K562 (cell line): Measurements from ENCODE around the gene HERPUD2. TPM values are rescaled to one million over a fixed set of nuclear protein-coding genes. Genes with fewer than 3 reads are reported as not detected.

Experiments
- HEY1 ChIP-seq: fragments of 250-450 bp; sonication (Bioruptor Pico); IDR thresholded peaks from 2 replicates; pipeline ENCODE4 v1.5.0; 2020; ENCODE audit warnings: mild to moderate bottlenecking, moderate library complexity, borderline replicate concordance
- ZNF407 ChIP-seq: fragments of 450-650 bp; IDR thresholded peaks from 2 replicates; pipeline ENCODE4 v1.6.1; 2016; ENCODE audit warnings: low read depth
- ZNF592 ChIP-seq: fragments of 450-650 bp; IDR thresholded peaks from 2 replicates; pipeline ENCODE4 v1.6.1; 2017; ENCODE audit warnings: antibody characterized with exemption, mild to moderate bottlenecking
- polyA plus RNA-seq, 8 experiments: library from polyadenylated mRNA; depleted of rRNA in 4 of 8; stranded (reverse) in 5 of 8; unstranded in 3 of 8; fragments of >200 nt; fragmentation: Nextera tagmentation in 2 of 8; fragmentation: Illumina TruSeq in 1 of 8; extraction: Ambion mirVana in 2 of 8; extraction: Trizol in 1 of 8; gene quantifications; 2 replicates each; pipeline versions ENCODE4 v1.2.1 to v1.2.3, GENCODE V29; 2011 to 2014; ENCODE audit warnings: inconsistent platforms in 1 of 8, missing spikeins in 1 of 8
- total RNA-seq, 7 experiments: library from RNA; depleted of rRNA in 6 of 7; stranded (reverse); fragments of >200 nt in 6 of 7; fragmentation: Illumina TruSeq in 2 of 7; extraction: Trizol in 2 of 7; gene quantifications; 2 replicates each; pipeline versions ENCODE4 v1.2.1 to v1.2.3, GENCODE V29; 2011 to 2021; ENCODE audit warnings: low replicate concordance in 1 of 7

The HERPUD2 gene
- total and polyA plus RNA-seq, 9 of the 15 experiments (the other 6 are each of a cell fraction or from before 2014, with no cell fraction given), result 4.1 to 28.5 (median 12.3) TPM

DNA sequence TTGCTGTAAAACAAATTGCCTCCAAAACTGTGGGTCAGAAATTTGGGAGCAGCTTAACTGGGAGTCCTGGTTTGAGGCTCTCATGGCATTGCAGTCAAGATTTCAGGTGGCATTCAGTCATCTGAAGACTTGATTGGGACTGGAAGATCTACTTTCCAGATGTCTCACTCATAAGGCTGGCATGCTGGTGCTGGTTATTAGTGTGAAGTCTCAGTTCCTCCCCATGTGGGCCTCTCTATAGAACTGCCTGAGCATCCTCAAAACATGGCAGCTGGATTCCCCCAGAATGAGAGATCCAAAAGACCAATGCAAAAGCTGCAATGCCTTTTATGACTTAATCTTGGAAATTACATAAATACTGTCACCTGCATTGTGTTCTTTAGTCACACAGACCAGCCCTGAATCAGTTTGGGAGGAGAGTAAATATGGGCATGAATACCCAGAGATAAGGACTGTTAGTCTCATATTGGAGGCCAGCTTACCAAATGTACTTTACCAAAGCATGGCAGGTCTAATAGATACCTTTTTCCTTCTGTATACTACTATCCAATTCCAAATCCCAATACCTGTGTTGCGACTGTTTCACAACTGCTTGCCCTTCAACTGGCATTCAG, 6.5 kb upstream of the HERPUD2 start (continued):
- TF ChIP-seq ZNF407, result no peak
- no peak for TF ChIP-seq HEY1 (CRISPR knock-in tag)
- no peak for TF ChIP-seq ZNF592
